ENCODE data around the gene SPAG16.

GRCh38 chr2:213627054-213627710, 342.9 kb downstream of the SPAG16 start:
- TF ChIP-seq, protein P1, sequence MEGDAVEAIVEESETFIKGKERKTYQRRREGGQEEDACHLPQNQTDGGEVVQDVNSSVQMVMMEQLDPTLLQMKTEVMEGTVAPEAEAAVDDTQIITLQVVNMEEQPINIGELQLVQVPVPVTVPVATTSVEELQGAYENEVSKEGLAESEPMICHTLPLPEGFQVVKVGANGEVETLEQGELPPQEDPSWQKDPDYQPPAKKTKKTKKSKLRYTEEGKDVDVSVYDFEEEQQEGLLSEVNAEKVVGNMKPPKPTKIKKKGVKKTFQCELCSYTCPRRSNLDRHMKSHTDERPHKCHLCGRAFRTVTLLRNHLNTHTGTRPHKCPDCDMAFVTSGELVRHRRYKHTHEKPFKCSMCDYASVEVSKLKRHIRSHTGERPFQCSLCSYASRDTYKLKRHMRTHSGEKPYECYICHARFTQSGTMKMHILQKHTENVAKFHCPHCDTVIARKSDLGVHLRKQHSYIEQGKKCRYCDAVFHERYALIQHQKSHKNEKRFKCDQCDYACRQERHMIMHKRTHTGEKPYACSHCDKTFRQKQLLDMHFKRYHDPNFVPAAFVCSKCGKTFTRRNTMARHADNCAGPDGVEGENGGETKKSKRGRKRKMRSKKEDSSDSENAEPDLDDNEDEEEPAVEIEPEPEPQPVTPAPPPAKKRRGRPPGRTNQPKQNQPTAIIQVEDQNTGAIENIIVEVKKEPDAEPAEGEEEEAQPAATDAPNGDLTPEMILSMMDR (IDR thresholded peaks at IDR 0.05), result no peak
- no peak for TF ChIP-seq EZH2 (IDR thresholded peaks at IDR 0.05; ENCODE audit: borderline replicate concordance, insufficient read depth, low read depth, low read length, poor library complexity, severe bottlenecking)

Data from B cell (primary cell).